Dedifferentiated amniotic fluid mesenchymal stem cell (primary cell): Measurements from ENCODE around the gene VDAC1.

ENCODE experiments used
- DNase-seq: peaks from one replicate; pipeline ENCODE4 v3.0.0-alpha.2; 2016; ENCODE audit errors: extremely low spot score

The VDAC1 gene

GRCh38 chr5:133926489-133927299, 78.1 kb downstream of the VDAC1 start:
- DNase-seq = no peak

DNA sequence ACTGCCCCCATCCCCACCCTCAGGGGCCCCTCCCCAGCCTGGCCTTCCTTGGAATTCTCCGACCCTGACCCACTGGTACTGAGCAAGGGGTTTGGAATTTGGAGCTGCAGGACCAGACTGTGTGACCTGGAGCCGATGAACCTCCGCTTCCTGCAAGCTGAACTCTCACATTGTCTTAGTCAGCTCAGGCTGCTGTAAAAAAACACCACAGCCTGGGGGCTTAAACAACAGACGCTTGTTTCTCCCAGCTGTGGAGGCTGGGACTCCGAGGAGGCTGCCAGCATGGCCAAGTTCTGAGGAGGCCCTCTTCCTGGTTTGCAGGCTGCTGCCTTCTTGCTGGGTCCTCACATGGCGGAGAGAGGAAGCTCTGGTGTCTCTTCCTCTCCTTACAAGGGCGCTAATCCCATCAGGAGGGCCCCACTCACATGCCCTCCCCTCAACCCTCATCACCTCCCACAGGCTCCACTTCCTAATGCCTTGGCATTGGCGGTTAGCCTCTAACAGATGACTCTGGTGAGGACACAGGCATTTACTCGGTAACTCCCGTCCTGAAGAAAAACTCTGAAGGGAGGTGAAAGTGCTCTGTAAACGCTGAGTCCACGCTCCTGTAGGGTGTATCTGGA, 78.8 kb downstream of the VDAC1 start:
- DNase-seq = no peak

GRCh38 chr5:133925269-133925668, 79.5 kb downstream of the VDAC1 start:
- no peak for DNase-seq

DNA sequence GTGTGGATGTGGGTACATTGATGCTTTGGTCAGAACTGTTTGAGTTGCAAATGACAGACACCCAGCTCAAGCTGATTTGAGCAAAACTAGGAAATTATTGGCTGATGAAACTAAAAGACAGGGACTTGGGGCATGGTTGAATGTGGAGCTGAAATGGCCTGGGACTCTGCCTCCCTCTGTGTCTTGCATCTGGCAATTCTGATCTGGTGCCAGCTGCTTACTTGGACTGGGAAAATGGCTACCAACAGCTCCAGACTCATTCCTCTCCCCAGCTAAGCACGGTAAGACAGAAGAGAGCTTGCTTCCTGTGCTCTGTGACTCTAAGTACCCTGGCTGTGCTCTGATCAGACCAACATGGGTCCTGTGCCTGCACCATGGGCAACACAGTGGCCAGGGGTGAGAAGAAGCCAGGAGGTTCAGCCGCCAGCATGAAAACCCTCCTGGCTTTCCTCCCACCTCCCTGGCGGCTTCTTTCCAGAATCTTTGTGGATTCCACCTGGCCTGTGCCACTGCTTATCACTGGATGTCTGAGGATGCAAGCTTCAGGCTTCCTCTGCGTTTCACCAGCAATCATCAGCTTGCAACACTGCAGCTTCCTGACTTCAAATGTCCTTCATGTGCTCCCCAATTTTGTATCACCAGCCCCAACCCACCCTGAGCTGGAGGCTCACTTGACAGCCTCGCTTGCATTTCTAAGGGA, 80.4 kb downstream of the VDAC1 start:
- DNase-seq = no peak

GRCh38 chr5:133921979-133922378, 82.8 kb downstream of the VDAC1 start:
- DNase-seq = no peak
